WTC11 (cell line): ENCODE results near the gene ADAMTS2. TPM values are rescaled to one million over a fixed set of nuclear protein-coding genes. Genes with fewer than 3 reads are reported as not detected.

ENCODE experiments used
- ATAC-seq: fragments of 200-7000 bp; cut with Tn5 transposase; 2 replicates; pipeline ENCODE4 v1.10.0; 2021; ENCODE audit warnings: mild to moderate bottlenecking, moderate library complexity
- CTCF ChIA-PET: fragments of 300-600 bp; sonication (Branson Sonifier 250); formaldehyde crosslinking; loops from one replicate; lab custom pipeline; 2021; ENCODE audit warnings: antibody characterized with exemption; lab: Charles Lee
- POLR2A ChIA-PET: fragments of 350-600 bp; sonication (Branson Sonifier 250); formaldehyde crosslinking; loops from one replicate; lab custom pipeline; 2021; ENCODE audit warnings: antibody characterized with exemption; lab: Charles Lee
- DNase-seq: peaks from one replicate; pipeline ENCODE4 v3.0.0; 2021; ENCODE audit warnings: low spot score
- H3K27ac Mint-ChIP-seq: 2 replicates; pipeline ENCODE4 v1.8.0; 2021; ENCODE audit warnings: mixed read lengths
- H3K27me3 Mint-ChIP-seq: 2 replicates; pipeline ENCODE4 v1.8.0; 2021; ENCODE audit warnings: low read depth, mild to moderate bottlenecking, moderate library complexity, mixed read lengths
- H3K36me3 Mint-ChIP-seq: 2 replicates; pipeline ENCODE4 v1.8.0; 2021; ENCODE audit warnings: mixed read lengths
- H3K4me1 Mint-ChIP-seq: 2 replicates; pipeline ENCODE4 v1.8.0; 2022; ENCODE audit warnings: mixed read lengths
- H3K4me3 Mint-ChIP-seq: 2 replicates; pipeline ENCODE4 v1.8.0; 2021; ENCODE audit warnings: mild to moderate bottlenecking, moderate library complexity, mixed read lengths
- H3K9me3 Mint-ChIP-seq: 2 replicates; pipeline ENCODE4 v1.8.0; 2021; ENCODE audit warnings: mixed read lengths
- NFYB ChIP-seq: sonication (generic); formaldehyde crosslinking; conservative IDR thresholded peaks from 2 replicates; pipeline ENCODE4 v1.8.0; 2022; ENCODE audit warnings: low read depth, missing genetic modification reagents
- SMAD3 ChIP-seq: sonication (generic); formaldehyde crosslinking; IDR thresholded peaks from 2 replicates; pipeline ENCODE4 v1.8.0; 2022; ENCODE audit warnings: missing genetic modification reagents, mild to moderate bottlenecking, borderline replicate concordance
- SMAD4 ChIP-seq: sonication (generic); formaldehyde crosslinking; IDR thresholded peaks from 2 replicates; pipeline ENCODE4 v1.8.0; 2022; ENCODE audit warnings: mild to moderate bottlenecking, missing genetic modification reagents
- ZNF532 ChIP-seq: fragments of 250-450 bp; sonication (Bioruptor Pico); IDR thresholded peaks from 2 replicates; pipeline ENCODE4 v1.9.0; 2021; ENCODE audit warnings: mild to moderate bottlenecking, borderline replicate concordance
- ZNF671 ChIP-seq: fragments of 250-450 bp; sonication (Bioruptor Pico); IDR thresholded peaks from 2 replicates; pipeline ENCODE4 v1.8.0; 2021; ENCODE audit warnings: mild to moderate bottlenecking
- total RNA-seq: library from RNA; stranded (reverse); gene quantifications from 3 replicates; pipeline ENCODE4 v1.2.3, GENCODE V29; 2021
- TF ChIP-seq, protein P1 (sequence below): fragments of 200-600 bp; IDR thresholded peaks from 2 replicates; pipeline ENCODE4 v1.8.0; 2022; ENCODE audit warnings: antibody characterized with exemption
- TF ChIP-seq, protein P2 (sequence below): sonication (generic); formaldehyde crosslinking; IDR thresholded peaks from 2 replicates; pipeline ENCODE4 v1.8.1; 2023; ENCODE audit warnings: mild to moderate bottlenecking, moderate library complexity, missing genetic modification reagents

Gene ADAMTS2
- total RNA-seq, 1 experiment from 2014 or later: 11.2 TPM

DNA sequence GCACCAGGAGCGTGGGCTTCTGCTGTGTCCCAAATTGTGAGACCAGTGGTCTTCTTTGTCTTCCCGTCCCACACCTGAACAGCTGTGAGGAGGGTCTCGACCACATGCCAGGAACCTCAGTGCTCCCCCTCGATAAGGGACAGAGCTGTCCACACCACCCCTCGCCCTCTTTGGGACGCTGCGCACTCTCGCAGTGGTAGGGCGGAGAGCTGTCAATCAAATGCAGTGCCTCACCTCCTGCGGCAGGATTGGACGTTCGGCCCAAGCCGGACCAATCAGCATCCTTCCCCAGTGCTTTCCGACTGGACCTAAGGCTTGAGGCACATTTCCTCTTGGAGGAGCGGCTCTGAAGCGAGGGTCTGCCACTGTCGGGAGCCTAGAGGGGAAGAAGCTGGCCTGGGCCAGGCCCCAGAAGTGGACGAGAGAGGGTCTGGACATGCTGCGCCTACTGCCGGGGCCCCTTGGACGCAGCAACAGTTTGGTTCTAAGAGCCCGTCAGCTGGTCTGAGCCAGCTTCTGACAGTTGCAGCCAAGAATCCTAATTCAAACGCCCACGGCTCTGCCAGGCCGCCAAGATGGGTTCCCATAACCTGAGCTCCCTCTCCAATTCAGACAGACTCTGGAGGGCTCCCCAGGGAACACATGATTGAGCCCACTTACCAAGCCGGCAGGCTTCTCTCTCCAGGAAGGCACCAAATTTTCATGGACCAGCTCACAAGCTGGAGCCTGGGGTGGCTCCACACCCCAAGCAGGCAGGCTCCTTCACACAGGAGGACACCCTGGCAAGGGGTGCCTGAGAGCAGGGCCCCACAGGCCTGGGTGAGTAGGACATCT lies 28.1 kb upstream of the ADAMTS2 start:
- H3K27ac Mint-ChIP-seq: no peak overlapping the region
- ChIA-PET POLR2A (no interaction called here), CTCF (no interaction called here)

GRCh38 chr5:179371681-179372680 lies 26.7 kb upstream of the ADAMTS2 start:
- Mint-ChIP-seq H3K27me3 (no peaks in the 10 kb centered on the region), H3K36me3 (no peaks in the 10 kb centered on the region), H3K9me3 (peaks cover 16% of the 10 kb centered on the region), H3K27ac (no peak overlapping the region), H3K4me3 (no peak overlapping the region), H3K4me1 (no peaks in the 10 kb centered on the region)
- DNase-seq (peak; percentile 8), ATAC-seq (no peak)
- no peak for TF ChIP-seq ZNF671 (CRISPR knock-in tag)
- TF ChIP-seq, protein P1, sequence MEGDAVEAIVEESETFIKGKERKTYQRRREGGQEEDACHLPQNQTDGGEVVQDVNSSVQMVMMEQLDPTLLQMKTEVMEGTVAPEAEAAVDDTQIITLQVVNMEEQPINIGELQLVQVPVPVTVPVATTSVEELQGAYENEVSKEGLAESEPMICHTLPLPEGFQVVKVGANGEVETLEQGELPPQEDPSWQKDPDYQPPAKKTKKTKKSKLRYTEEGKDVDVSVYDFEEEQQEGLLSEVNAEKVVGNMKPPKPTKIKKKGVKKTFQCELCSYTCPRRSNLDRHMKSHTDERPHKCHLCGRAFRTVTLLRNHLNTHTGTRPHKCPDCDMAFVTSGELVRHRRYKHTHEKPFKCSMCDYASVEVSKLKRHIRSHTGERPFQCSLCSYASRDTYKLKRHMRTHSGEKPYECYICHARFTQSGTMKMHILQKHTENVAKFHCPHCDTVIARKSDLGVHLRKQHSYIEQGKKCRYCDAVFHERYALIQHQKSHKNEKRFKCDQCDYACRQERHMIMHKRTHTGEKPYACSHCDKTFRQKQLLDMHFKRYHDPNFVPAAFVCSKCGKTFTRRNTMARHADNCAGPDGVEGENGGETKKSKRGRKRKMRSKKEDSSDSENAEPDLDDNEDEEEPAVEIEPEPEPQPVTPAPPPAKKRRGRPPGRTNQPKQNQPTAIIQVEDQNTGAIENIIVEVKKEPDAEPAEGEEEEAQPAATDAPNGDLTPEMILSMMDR: no peak
- TF ChIP-seq SMAD3 (CRISPR knock-in tag): no peak
- ChIA-PET POLR2A (no interaction called here), CTCF (interaction anchor here (1.6 kb wide), 1 partner anchor 29 kb away, joined by 5 read pairs; no protein-coding TSS in a partner anchor)

More for the DNA sequence above, 28.1 kb upstream of the ADAMTS2 start:
- H3K4me1 Mint-ChIP-seq: no peaks in the 10 kb centered on the region
- TF ChIP-seq, protein P2, sequence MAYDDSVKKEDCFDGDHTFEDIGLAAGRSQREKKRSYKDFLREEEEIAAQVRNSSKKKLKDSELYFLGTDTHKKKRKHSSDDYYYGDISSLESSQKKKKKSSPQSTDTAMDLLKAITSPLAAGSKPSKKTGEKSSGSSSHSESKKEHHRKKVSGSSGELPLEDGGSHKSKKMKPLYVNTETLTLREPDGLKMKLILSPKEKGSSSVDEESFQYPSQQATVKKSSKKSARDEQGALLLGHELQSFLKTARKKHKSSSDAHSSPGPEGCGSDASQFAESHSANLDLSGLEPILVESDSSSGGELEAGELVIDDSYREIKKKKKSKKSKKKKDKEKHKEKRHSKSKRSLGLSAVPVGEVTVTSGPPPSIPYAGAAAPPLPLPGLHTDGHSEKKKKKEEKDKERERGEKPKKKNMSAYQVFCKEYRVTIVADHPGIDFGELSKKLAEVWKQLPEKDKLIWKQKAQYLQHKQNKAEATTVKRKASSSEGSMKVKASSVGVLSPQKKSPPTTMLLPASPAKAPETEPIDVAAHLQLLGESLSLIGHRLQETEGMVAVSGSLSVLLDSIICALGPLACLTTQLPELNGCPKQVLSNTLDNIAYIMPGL: no peak
- peak; percentile 82 for TF ChIP-seq NFYB (CRISPR knock-in tag)
- H3K4me3 Mint-ChIP-seq: no peak overlapping the region
- DNase-seq: peak; percentile 42
- ATAC-seq: peak; percentile 81
- H3K9me3 Mint-ChIP-seq: peaks cover 16% of the 10 kb centered on the region
- H3K27me3 Mint-ChIP-seq: no peaks in the 10 kb centered on the region; the same call in 1 of the 2 replicates
- H3K36me3 Mint-ChIP-seq: no peaks in the 10 kb centered on the region

GRCh38 chr5:179371121-179371510 lies 25.9 kb upstream of the ADAMTS2 start:
- no peak for TF ChIP-seq SMAD4 (CRISPR knock-in tag)
- TF ChIP-seq ZNF532 (CRISPR knock-in tag): no peak
- H3K4me3 Mint-ChIP-seq: no peak overlapping the region
- no peaks in the 10 kb centered on the region for H3K27me3 Mint-ChIP-seq
- POLR2A ChIA-PET: no interaction called here
- no peaks in the 10 kb centered on the region for H3K4me1 Mint-ChIP-seq
- H3K9me3 Mint-ChIP-seq: peaks cover 16% of the 10 kb centered on the region
- H3K27ac Mint-ChIP-seq: no peak overlapping the region
- no peak for DNase-seq
- H3K36me3 Mint-ChIP-seq: no peaks in the 10 kb centered on the region
- CTCF ChIA-PET: interaction anchor here (1.6 kb wide), 1 partner anchor 28 kb away, joined by 5 read pairs; no protein-coding TSS in a partner anchor
- ATAC-seq: no peak
